Measurements from ENCODE around the gene NTRK2.

- TF ChIP-seq EZH2 (IDR thresholded peaks at IDR 0.05; ENCODE audit: borderline replicate concordance, low read depth, low read length, poor library complexity, severe bottlenecking) (no peak), CTCF (conservative IDR thresholded peaks at IDR 0.05; ENCODE audit: low read depth, low read length) (no peak)
Measured at GRCh38 chr9:84838879-84839278, 169.3 kb downstream of the NTRK2 start.

Measured in A673 (cell line).